Mucosa of descending colon (tissue), 3 donors: ENCODE results near the gene NACC2. TPM values are rescaled to one million over a fixed set of nuclear protein-coding genes. Genes with fewer than 3 reads are reported as not detected.

Experiments
- ATAC-seq: fragments of 200-7000 bp; cut with Tn5 transposase; one replicate; pipeline ENCODE4 v1.9.1; 2020; ENCODE audit warnings: mild to moderate bottlenecking, moderate library complexity
- DNase-seq, 3 donors: peaks; one replicate each; pipeline ENCODE4 v3.0.0-alpha.2; 2020
- H3K36me3 ChIP-seq: fragments of 200-600 bp; one replicate; pipeline ENCODE4 v1.8.0; 2021; ENCODE audit warnings: low read depth, mild to moderate bottlenecking
- H3K4me1 ChIP-seq: fragments of 200-600 bp; one replicate; pipeline ENCODE4 v1.8.0; 2021; ENCODE audit warnings: low read depth, mild to moderate bottlenecking
- H3K4me3 ChIP-seq: fragments of 200-600 bp; one replicate; pipeline ENCODE4 v1.8.0; 2021; ENCODE audit warnings: mild to moderate bottlenecking
- H3K9me3 ChIP-seq: fragments of 200-600 bp; one replicate; pipeline ENCODE4 v1.8.0; 2021; ENCODE audit warnings: mild to moderate bottlenecking
- CTCF ChIP-seq: fragments of 200-600 bp; IDR thresholded peaks from one replicate; pipeline ENCODE4 v1.8.0; 2022; ENCODE audit warnings: antibody characterized with exemption, mild to moderate bottlenecking
- intact Hi-C, 2 donors: fragments of 100-400 bp; cut with DNase I in 1 of 2; cut with micrococcal nuclease in 1 of 2; formaldehyde crosslinking; loops; one replicate each; pipeline versions ENCODE4 v1.11.0 to v1.11.1; 2022; cut with DNase I, micrococcal nuclease
- total RNA-seq, 3 donors: library from RNA; stranded (reverse); fragmentation: NEBNext Ultra II Directional in 2 of 3; extraction: Animal tissue kit (Norgen Biotek cat#: 25700) in 2 of 3; gene quantifications; one replicate each; pipeline versions ENCODE4 v1.2.1 to v1.2.4, GENCODE V29; 2021 to 2023
- donor health status: DM: no; HTN: no; CAD: no; lungs with moderate emphysema.
- donor health status: DM: no; HTN: no; CAD: no.
- donor health status: DM: no; HTN: yes; CAD: no.

The NACC2 gene
- total RNA-seq, 3 donors from 2014 or later: 15.9 to 81.3 (median 22.1) TPM

- DNase-seq: no peak
- intact Hi-C loops: no loop called here
Measured at GRCh38 chr9:135989722-135990467, 105.2 kb downstream of the NACC2 start.

GRCh38 chr9:135989157-135989556 lies 105.9 kb downstream of the NACC2 start:
- intact Hi-C loops: no loop called here

More at GRCh38 chr9:135989722-135990467, 105.2 kb downstream of the NACC2 start:
- peak; percentile 14 for ATAC-seq
- peaks cover 21% of the 10 kb centered on the region for H3K4me1 ChIP-seq
- no peak for TF ChIP-seq CTCF
- H3K9me3 ChIP-seq: no peaks in the 10 kb centered on the region
- H3K4me3 ChIP-seq: no peak overlapping the region
- no peaks in the 10 kb centered on the region for H3K36me3 ChIP-seq

DNA sequence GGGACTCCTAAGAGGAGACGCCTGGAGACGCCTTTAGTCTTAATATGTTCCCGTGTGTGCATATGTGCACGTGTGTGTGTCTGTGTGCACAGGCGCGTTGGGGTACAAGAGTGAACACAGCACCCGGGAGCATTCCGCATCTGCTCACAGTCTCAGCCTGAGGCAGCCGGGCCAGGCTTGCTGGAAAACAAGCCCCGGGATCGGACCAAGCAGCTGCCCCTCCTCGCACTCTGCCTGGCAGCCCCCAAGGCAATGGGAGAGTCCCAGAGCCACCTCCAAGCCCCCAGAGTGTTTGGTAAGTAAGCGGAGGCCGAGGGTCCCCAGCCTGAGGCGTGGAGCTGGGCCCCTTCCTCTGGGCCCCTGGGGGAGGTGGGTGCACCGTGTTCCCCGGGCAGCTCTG lies 106.6 kb downstream of the NACC2 start:
- ATAC-seq (no peak), DNase-seq (no peak)
- Histone ChIP-seq H3K4me3 (no peak overlapping the region), H3K4me1 (peaks cover 21% of the 10 kb centered on the region), H3K36me3 (no peaks in the 10 kb centered on the region), H3K9me3 (no peaks in the 10 kb centered on the region)
- TF ChIP-seq CTCF: no peak
- intact Hi-C loops: no loop called here

More at GRCh38 chr9:135989157-135989556, 105.9 kb downstream of the NACC2 start:
- Histone ChIP-seq H3K36me3 (no peaks in the 10 kb centered on the region), H3K9me3 (no peaks in the 10 kb centered on the region), H3K4me1 (peaks cover 21% of the 10 kb centered on the region), H3K4me3 (no peak overlapping the region)
- no peak for TF ChIP-seq CTCF
- DNase-seq (no peak), ATAC-seq (no peak)

GRCh38 chr9:135987838-135988404 lies 107.2 kb downstream of the NACC2 start:
- intact Hi-C loops: no loop called here
- DNase-seq: no peak
- no peak for TF ChIP-seq CTCF

GRCh38 chr9:135986605-135987004 lies 108.5 kb downstream of the NACC2 start:
- DNase-seq (no peak), ATAC-seq (no peak)
- H3K4me1 ChIP-seq: peaks cover 7% of the 10 kb centered on the region
- H3K36me3 ChIP-seq: no peaks in the 10 kb centered on the region
- intact Hi-C loops: no loop called here
- no peaks in the 10 kb centered on the region for H3K9me3 ChIP-seq
- no peak overlapping the region for H3K4me3 ChIP-seq
- no peak for TF ChIP-seq CTCF

More at GRCh38 chr9:135987838-135988404, 107.2 kb downstream of the NACC2 start:
- H3K36me3 ChIP-seq: no peaks in the 10 kb centered on the region
- no peak for ATAC-seq
- H3K4me3 ChIP-seq: no peak overlapping the region
- H3K4me1 ChIP-seq: peaks cover 18% of the 10 kb centered on the region
- no peaks in the 10 kb centered on the region for H3K9me3 ChIP-seq
